SK-N-MC (cell line): ENCODE measurements around the gene CACNG1.

Experiments
- EZH2 ChIP-seq: fragments of 200-600 bp; sonication (generic); IDR thresholded peaks from one replicate; pipeline ENCODE4 v1.6.1; 2017; ENCODE audit warnings: antibody characterized with exemption
- FOXP2 ChIP-seq: optimal IDR thresholded peaks from 2 replicates; pipeline ENCODE3; 2011; ENCODE audit warnings: mild to moderate bottlenecking, moderate library complexity; ENCODE audit not compliant: insufficient read depth; ENCODE audit errors: extremely low read length, control extremely low read depth
- POLR2AphosphoS5 ChIP-seq: IDR thresholded peaks from 2 replicates; pipeline ENCODE4 v1.6.1; 2012; ENCODE audit warnings: mild to moderate bottlenecking, low read depth, low read length, borderline replicate concordance

DNA sequence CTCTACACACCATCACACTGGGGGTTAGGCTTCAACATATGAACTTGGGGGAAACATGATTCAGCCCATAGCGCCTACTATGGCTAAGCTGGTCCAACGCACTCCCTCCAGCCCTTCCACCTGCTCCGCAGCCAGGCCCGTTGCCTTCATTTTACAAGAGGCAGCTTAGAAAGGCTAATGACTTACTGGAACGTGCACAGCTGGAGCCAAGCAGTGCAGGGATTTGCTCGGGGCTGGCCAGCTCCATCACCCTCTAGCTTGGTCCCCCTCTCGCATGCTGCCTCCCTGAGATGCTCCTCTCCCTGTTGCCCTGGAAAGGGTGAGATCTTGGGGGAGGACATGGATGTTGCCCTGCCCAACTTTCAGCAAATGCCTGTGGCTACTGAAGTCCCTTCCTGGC lies 2.8 kb upstream of the CACNG1 start:
- no peak for TF ChIP-seq POLR2AphosphoS5
- no peak for TF ChIP-seq EZH2
- TF ChIP-seq FOXP2 = no peak
